GM18505 (cell line): ENCODE measurements around the gene LAPTM4A.

Source experiments
- ATAC-seq: cut with Tn5 transposase; IDR thresholded peaks from one replicate; pipeline ENCODE4 v1.9.1; 2021; ENCODE audit not compliant: unreplicated experiment
- POLR2A ChIP-seq: IDR thresholded peaks from 4 replicates; pipeline ENCODE4 v1.6.1; 2011; ENCODE audit warnings: borderline replicate concordance; ENCODE audit not compliant: insufficient read depth, insufficient read length; ENCODE audit errors: extremely low read depth

LAPTM4A gene

DNA sequence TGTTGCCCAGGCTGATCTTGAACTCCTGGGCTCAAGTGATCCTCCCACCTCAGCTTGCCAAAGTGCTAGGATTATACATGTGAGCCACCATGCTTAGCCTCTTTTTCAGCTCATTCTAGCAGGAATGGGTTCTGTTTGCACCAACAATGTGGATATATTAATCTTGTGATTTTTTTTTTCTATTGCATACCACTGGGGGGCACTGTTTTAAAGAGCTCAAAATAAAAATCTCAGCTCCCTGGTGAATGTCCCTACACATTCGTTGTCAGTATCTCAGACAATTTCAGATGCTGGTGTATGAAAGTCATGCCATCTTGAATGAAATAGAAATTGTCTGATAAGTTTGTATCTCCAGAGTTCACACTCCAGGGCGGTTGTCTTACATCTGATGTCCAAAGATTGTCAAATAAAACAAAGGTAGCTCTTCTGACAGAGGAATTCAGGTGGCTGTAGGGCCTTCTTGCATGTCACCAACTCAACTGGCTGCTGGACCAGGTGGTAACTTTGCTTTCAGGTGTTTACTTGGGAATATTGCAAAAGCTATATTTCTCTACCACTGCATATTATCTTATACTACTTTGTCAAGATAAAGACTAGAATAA is 35.8 kb downstream of the LAPTM4A start:
- no peak for TF ChIP-seq POLR2A
- ATAC-seq, result no peak

GRCh38 chr2:20013126-20013849 is 38.1 kb downstream of the LAPTM4A start:
- ATAC-seq, result no peak
- TF ChIP-seq POLR2A, result no peak

DNA sequence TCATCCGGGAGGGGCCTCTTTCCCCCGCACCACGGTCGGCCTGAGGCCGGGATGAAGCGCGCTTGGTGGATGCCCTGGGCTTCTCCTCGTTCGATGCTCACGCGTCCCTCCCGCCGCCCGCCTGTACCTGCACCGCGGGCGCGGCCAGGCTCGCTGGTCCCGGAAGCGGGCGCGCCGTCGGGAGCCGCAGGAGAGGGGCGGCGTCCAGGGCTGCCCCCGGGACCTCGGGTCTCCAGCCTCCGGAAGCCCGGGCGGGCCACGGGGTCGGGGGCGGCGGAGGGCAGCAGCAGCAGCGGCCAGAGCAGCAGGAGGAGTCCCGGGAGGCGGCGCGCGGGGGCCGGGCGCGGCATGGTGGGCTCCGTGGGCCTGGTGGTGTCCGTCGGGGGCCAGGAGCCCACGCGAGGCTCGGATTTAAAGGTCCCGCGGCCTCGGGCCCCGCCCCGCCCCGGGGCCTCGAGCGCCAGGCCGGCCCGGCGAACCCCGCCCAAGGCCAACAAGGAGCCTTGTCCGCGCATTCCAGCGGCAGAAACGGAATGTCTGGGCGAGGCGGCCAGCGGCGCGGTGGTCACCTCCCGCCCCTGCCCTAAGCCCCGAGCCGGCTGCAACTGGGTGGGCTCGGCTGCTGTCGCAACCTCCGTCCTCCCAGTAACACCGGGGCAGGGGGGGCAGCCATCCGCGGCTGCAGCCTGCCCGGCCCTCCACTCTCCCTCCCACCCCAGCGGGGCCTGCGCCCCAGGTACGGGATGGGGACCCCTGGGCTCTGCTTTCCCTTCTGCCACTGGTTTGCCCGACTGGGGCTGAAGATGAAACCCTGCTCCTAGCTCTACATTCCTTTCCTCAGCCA is 38.9 kb downstream of the LAPTM4A start, which contains the start of gene MATN3:
Gene MATN3, minus strand, starts transcription at position 387 of the 844 bp plus-strand sequence. Its CDS starts 37 bp downstream, at position 350.
- no peak for TF ChIP-seq POLR2A
- ATAC-seq, result no peak

DNA sequence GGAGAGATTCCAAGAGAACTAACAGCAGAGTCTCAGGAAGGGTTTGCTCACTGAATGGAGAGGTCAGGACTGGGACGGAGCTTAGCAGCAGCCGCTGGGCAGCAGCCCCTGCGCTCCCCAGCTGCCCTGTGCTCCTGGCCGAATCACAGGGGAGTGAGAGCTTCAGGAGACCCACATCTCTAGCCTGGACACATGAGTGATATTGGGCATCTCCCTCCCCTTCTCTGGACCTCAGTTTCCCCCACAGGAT is 39.5 kb downstream of the LAPTM4A start:
- ATAC-seq, result no peak
- TF ChIP-seq POLR2A, result no peak

DNA sequence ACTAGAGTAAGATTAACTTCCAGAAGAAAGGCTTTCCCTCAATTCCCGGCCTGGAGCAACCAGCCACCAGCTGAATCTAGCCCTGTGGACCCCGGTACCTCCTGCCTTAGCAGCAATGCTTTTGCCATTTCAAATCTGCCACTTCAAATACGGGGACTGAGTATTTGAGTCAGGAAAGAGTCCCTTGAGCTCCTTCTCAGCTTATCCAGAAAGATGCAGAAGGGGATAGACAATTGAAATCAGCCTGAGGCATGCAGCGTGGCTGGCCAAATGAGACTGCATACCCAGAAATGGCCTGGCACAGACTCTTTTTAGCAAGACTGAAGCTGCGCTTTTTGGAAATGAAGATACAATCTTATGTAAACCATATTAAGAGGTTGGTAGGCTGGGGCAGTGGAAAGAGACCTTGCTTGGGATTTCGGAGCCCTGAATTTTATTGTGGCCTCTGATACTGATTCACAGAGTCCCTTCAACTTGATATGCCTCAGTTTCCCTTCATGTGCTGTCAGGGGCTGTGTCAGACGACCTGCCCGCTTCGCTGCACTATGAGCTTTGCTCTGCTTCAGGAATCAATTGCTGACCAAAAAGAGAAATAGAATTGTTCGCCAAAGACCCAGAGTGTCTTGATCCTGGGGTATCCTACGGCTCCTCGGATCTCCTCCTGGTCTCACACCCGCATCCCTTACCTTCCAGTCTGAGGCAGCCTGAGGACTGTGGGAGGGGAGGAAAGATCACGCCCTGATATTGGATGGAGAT is 40.0 kb downstream of the LAPTM4A start:
- no peak for TF ChIP-seq POLR2A
- no peak for ATAC-seq

DNA sequence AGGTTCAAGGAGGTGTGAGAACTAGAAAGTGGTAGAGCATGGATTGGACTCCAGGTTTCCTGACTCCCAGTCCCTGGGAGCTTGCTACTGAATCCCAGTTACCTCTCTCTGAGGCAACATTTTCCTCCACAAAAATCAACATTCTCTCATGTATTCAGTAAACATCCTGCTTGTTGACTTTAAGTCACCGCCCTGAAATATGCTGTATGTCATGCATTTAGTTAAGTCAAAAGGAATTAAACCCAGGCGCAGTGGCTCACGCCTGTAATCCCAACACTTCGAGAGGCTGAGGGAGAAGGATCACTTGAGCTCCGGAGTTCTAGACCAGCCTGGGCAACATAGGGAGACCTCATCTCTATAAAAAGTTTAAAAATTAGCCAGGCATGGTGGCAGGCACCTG is 42.7 kb downstream of the LAPTM4A start:
- no peak for ATAC-seq
- no peak for TF ChIP-seq POLR2A

DNA sequence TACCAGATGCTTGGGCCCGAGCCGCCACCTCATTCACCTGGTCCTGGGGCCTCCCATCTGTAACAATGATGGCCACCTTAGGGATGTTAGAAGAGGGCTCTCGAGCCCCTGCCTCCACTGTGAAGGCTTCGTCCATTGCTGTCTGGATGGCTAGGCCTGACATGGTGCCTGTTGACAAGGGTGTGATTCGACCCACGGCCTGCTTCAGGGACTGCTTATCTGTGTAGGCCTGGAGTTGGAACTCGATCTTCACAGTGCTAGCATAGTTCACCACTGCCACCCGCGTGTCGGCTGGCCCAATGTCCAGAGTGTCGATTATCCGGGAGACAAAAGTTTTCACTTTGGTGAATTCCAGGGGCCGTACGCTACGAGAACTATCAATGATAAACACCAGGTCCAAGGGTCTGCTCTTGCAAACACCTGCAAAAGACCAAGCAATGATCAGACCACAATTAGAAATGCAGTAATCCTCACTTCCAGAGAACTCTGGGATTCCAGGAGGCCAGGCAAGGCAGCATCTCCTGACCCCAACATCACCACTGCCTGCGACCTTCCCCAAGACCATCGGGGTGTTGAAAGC is 45.4 kb downstream of the LAPTM4A start:
- no peak for ATAC-seq
- TF ChIP-seq POLR2A, result no peak

GRCh38 chr2:20005067-20005627 is 46.3 kb downstream of the LAPTM4A start:
- no peak for ATAC-seq
- TF ChIP-seq POLR2A, result no peak

DNA sequence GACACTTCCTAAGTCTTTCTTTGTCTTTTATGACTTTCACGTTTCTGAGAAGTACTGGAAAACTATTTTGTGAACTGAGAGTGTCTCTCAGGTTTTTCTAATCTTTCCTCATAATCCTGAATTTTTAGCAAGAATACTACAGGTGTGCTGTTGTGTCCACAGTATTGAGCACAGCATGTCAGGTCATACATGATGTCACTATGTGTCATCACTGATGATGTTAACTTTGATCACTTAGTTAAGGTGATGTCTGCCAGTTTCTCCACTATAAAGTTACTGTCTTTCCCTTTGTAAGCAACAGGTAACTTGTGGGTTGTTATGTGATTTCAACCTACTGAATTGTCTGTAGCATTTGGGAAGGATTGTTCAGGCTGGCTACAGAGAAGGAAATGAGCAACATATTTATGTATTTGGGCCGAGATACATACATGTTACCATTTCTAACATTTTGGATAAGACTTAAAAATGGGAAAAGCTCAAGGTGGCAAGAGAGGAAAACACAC is 50.0 kb downstream of the LAPTM4A start:
- ATAC-seq, result no peak
- no peak for TF ChIP-seq POLR2A

GRCh38 chr2:19993731-19994130 is 57.7 kb downstream of the LAPTM4A start:
- no peak for ATAC-seq
- TF ChIP-seq POLR2A, result no peak

DNA sequence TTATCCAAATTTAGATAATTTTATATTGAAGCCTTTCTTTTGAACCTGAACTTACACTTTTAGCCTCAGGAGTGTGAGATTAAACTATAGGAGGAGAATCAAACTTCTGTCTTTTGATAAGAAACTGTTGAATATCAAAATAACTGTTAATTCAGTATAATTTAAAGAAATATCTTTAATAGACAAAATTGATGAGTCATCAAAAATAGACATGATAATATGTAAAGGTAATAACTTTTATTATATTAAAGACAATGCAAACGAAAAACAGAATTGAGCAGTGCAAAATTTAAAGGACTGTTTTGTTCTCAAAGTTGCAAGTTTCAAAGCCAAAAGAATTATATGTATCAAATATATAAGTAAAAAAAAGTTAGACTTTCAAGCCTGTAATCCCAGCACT is 59.5 kb downstream of the LAPTM4A start:
- ATAC-seq, result no peak
- no peak for TF ChIP-seq POLR2A

DNA sequence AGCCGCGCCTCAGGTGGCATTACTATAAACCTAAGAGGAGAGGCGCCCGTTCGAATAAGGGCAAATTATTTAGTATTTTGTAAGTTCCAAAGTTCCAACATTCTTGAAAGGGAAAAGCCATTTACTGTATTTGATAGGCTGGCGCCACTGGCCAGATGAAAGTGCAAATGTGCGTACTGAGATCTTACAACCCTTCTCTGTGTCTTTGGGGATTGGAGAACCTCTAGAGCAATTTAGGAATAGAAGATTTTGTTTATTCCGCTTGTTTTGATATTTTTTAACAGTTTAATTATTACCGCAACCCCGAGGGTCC is 61.1 kb downstream of the LAPTM4A start:
- TF ChIP-seq POLR2A, result no peak
- ATAC-seq, result no peak
